H1 (cell line): ENCODE results near the gene PEPD. TPM values are rescaled to one million over a fixed set of nuclear protein-coding genes. Genes with fewer than 3 reads are reported as not detected.

ENCODE experiments used
- E2F6 ChIP-seq: IDR thresholded peaks from 2 replicates; pipeline ENCODE4 v1.6.1; 2012; ENCODE audit warnings: inconsistent platforms
- HDAC2 ChIP-seq, 2 experiments: fragments of 300-600 bp in 1 of 2; sonication (generic) in 1 of 2; IDR thresholded peaks; 2 replicates each; pipeline ENCODE4 v1.6.1; 2011 to 2012; ENCODE audit warnings: low read depth in 2 of 2, low read length in 2 of 2, mild to moderate bottlenecking in 2 of 2, moderate library complexity in 2 of 2, borderline replicate concordance in 1 of 2, inconsistent platforms in 1 of 2
- JUN ChIP-seq: IDR thresholded peaks from 2 replicates; pipeline ENCODE4 v1.6.1; 2011; ENCODE audit warnings: low read depth, mild to moderate bottlenecking, improper control_type of control experiment, low read length
- NANOG ChIP-seq: IDR thresholded peaks from 2 replicates; pipeline ENCODE4 v1.6.1; 2011; ENCODE audit warnings: low read length, low read depth, mild to moderate bottlenecking, inconsistent platforms; ENCODE audit not compliant: insufficient read depth, poor library complexity, severe bottlenecking
- POLR2AphosphoS5 ChIP-seq: IDR thresholded peaks from 2 replicates; pipeline ENCODE4 v1.6.1; 2011; ENCODE audit warnings: low read depth, low read length
- POU5F1 ChIP-seq: IDR thresholded peaks from 2 replicates; pipeline ENCODE4 v1.6.1; 2011; ENCODE audit warnings: low read depth, mild to moderate bottlenecking, low read length, moderate library complexity
- SP2 ChIP-seq: IDR thresholded peaks from 2 replicates; pipeline ENCODE4 v1.6.1; 2012; ENCODE audit warnings: mild to moderate bottlenecking, low read length, inconsistent platforms
- polyA plus RNA-seq, 7 experiments: library from polyadenylated mRNA; depleted of rRNA in 3 of 7; stranded (reverse) in 5 of 7; unstranded in 2 of 7; fragments of >200 nt in 5 of 7; fragments of 200-250 nt in 2 of 7; gene quantifications; 1 replicate in 5 of 7; 2 replicates in 1 of 7; 4 replicates in 1 of 7; pipeline versions ENCODE4 v1.2.1 to v1.2.3, GENCODE V29; 2011 to 2013; ENCODE audit warnings: missing spikeins in 2 of 7, mixed read lengths in 2 of 7
- total RNA-seq: library from RNA; stranded (reverse); fragmentation: NEBNext Ultra II Directional; extraction: Animal tissue kit (Norgen Biotek cat#: 25700); gene quantifications from 2 replicates; pipeline ENCODE4 v1.2.1, GENCODE V29; 2021

PEPD gene
- total and polyA plus RNA-seq, 2 of the 8 experiments (the other 6 are each of a cell fraction or from before 2014, with no cell fraction given): 84.1 to 178 TPM

GRCh38 chr19:33488826-33489225, 32.8 kb downstream of the PEPD start (continued):
- TF ChIP-seq HDAC2 (IDR thresholded peaks at IDR 0.05; ENCODE audit: borderline replicate concordance in 1 of 2, low read depth in 2 of 2, low read length in 2 of 2) (no peak), SP2 (no peak), NANOG (no peak), POU5F1 (no peak), POLR2AphosphoS5 (no peak), E2F6 (no peak), JUN (no peak)
